HG03342 (cell line): Measurements from ENCODE around the gene NDUFB7.
A peak's percentile ranks its signal among the peaks of the same experiment; 100 is the strongest.

Experiments used
- ATAC-seq: cut with Tn5 transposase; IDR thresholded peaks from one replicate; pipeline ENCODE4 v1.9.1; 2021; ENCODE audit warnings: mild to moderate bottlenecking, moderate library complexity; ENCODE audit not compliant: unreplicated experiment

The NDUFB7 gene

GRCh38 chr19:14528419-14529253 lies 43.2 kb downstream of the NDUFB7 start:
- no peak for ATAC-seq

- ATAC-seq, result no peak
Measured at GRCh38 chr19:14526423-14526822, 45.4 kb downstream of the NDUFB7 start.

GRCh38 chr19:14525729-14526128 lies 46.1 kb downstream of the NDUFB7 start:
- ATAC-seq, result no peak

- ATAC-seq, result no peak
Measured at GRCh38 chr19:14520543-14520942, 51.3 kb downstream of the NDUFB7 start.

- no peak for ATAC-seq
Measured at GRCh38 chr19:14519860-14520407, 51.9 kb downstream of the NDUFB7 start.

GRCh38 chr19:14519245-14519859 lies 52.5 kb downstream of the NDUFB7 start:
- no peak for ATAC-seq

- ATAC-seq, result peak; percentile 54
Measured at GRCh38 chr19:14517840-14518505, 53.9 kb downstream of the NDUFB7 start, which contains the start of gene DNAJB1. TSS of gene DNAJB1 (minus strand) at chr19:14518397. CDS start at chr19:14518349, 48 bp downstream.

GRCh38 chr19:14517446-14517839 lies 54.4 kb downstream of the NDUFB7 start:
- ATAC-seq, result peak; percentile 2

- no peak for ATAC-seq
Measured at GRCh38 chr19:14516746-14517438, 55.0 kb downstream of the NDUFB7 start.
